Gastroesophageal sphincter (tissue), 2 donors: Measurements from ENCODE around the gene RFPL2.

ENCODE experiments used
- EP300 ChIP-seq: sonication (generic); formaldehyde crosslinking; IDR thresholded peaks from one replicate; pipeline ENCODE4 v1.6.1; 2017; ENCODE audit warnings: antibody characterized with exemption, mild to moderate bottlenecking
- POLR2A ChIP-seq, 2 donors: fragments of 450-650 bp; IDR thresholded peaks; one replicate each; pipeline ENCODE4 v1.6.1; 2017; ENCODE audit warnings: antibody characterized with exemption in 2 of 2, mild to moderate bottlenecking in 2 of 2, moderate library complexity in 1 of 2
- POLR2AphosphoS5 ChIP-seq: sonication (generic); formaldehyde crosslinking; IDR thresholded peaks from one replicate; pipeline ENCODE4 v1.6.1; 2017; ENCODE audit warnings: antibody characterized with exemption

GRCh38 chr22:32202161-32202538 is 2.7 kb downstream of the RFPL2 start:
- no peak for TF ChIP-seq POLR2A (IDR thresholded peaks at IDR 0.05)
- TF ChIP-seq EP300, result no peak
- no peak for TF ChIP-seq POLR2AphosphoS5
